Activated CD8-positive, alpha-beta memory T cell treated with anti-CD3 and anti-CD28 coated beads for 4 hours (primary cell): ENCODE data around the gene ARHGEF7.
"Not testable (repeated sequence)": the region's sequence is repeated elsewhere in the genome, so short reads cannot be mapped to it uniquely, and the experiment has no call there.

Experiments used
- DNase-seq, 2 donors: peaks; one replicate each; pipeline ENCODE4 v3.0.0-alpha.2; 2020; ENCODE audit warnings: low read depth in 2 of 2

The ARHGEF7 gene

GRCh38 chr13:111115061-111115964, at the start of gene ARHGEF7:
TSS of gene ARHGEF7 (plus strand) at chr13:111115310. CDS start at chr13:111115527, 217 bp downstream.
- DNase-seq: no peak

- no peak for DNase-seq
Measured at GRCh38 chr13:111065698-111066097, 49.4 kb upstream of the ARHGEF7 start.

- no peak for DNase-seq
Measured at GRCh38 chr13:111066544-111066943, 48.6 kb upstream of the ARHGEF7 start.

- no peak for DNase-seq
Measured at GRCh38 chr13:111068009-111068350, 47.1 kb upstream of the ARHGEF7 start.

GRCh38 chr13:111071120-111071519, 44.0 kb upstream of the ARHGEF7 start:
- not testable (repeated sequence) for DNase-seq

- not testable (repeated sequence) for DNase-seq
Measured at GRCh38 chr13:111071526-111071925, 43.6 kb upstream of the ARHGEF7 start.

- DNase-seq: no peak
Measured at GRCh38 chr13:111074826-111075225, 40.3 kb upstream of the ARHGEF7 start.

- no peak for DNase-seq
Measured at GRCh38 chr13:111076155-111077013, 38.7 kb upstream of the ARHGEF7 start.

- DNase-seq: no peak
Measured at GRCh38 chr13:111079375-111079774, 35.7 kb upstream of the ARHGEF7 start.

- no peak for DNase-seq
Measured at GRCh38 chr13:111080642-111081041, 34.5 kb upstream of the ARHGEF7 start.

- DNase-seq: no peak
Measured at GRCh38 chr13:111082240-111082639, 32.9 kb upstream of the ARHGEF7 start.

- DNase-seq: not testable (repeated sequence)
Measured at GRCh38 chr13:111082769-111083168, 32.3 kb upstream of the ARHGEF7 start.

- not testable (repeated sequence) for DNase-seq
Measured at GRCh38 chr13:111083693-111084092, 31.4 kb upstream of the ARHGEF7 start.

- DNase-seq: no peak
Measured at GRCh38 chr13:111090169-111090568, 24.9 kb upstream of the ARHGEF7 start.

GRCh38 chr13:111092685-111093084, 22.4 kb upstream of the ARHGEF7 start:
- no peak for DNase-seq

- no peak for DNase-seq
Measured at GRCh38 chr13:111093136-111093535, 22.0 kb upstream of the ARHGEF7 start.

- DNase-seq: no peak
Measured at GRCh38 chr13:111093634-111094033, 21.5 kb upstream of the ARHGEF7 start.

- DNase-seq: no peak
Measured at GRCh38 chr13:111095031-111095840, 19.9 kb upstream of the ARHGEF7 start.

GRCh38 chr13:111095911-111096501, 19.1 kb upstream of the ARHGEF7 start:
- DNase-seq: no peak

GRCh38 chr13:111099290-111099689, 15.8 kb upstream of the ARHGEF7 start:
- DNase-seq: no peak

GRCh38 chr13:111110054-111110453, 5.1 kb upstream of the ARHGEF7 start:
- DNase-seq: no peak
